ENCODE measurements around the gene MUS81. TPM values are rescaled to one million over a fixed set of nuclear protein-coding genes. Genes with fewer than 3 reads are reported as not detected.

MUS81 gene
- total and polyA plus RNA-seq, 7 donors = 33.5 to 61.8 (median 42.9) TPM

DNA sequence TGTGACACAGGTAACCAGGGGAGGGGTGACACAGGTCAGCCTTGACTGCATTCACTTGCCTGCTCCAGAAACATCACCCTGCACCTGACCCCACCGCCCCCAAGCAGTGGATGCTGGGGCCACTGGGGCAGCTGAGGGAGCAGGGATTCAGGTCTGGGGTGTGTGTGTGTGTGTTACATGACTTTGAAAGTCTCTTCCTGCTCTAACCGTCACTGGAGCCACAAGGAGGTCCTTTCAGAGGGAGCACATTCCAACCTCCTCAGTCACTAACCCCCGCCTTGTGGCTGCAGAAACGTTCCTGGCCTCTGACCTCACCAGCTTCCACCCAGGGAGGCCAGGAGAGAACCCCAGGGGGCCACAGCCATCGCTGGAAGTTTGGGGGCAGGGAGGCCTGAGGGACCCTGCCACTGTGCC, 42.8 kb downstream of the MUS81 start:
- DNase-seq = no peak
- no peak overlapping the region for H3K27ac ChIP-seq
- intact Hi-C loops (cut with DNase I) = no loop called here
- no peak overlapping the region for H3K4me3 ChIP-seq
- peaks cover 0 to 15% (median 8%) of the 10 kb centered on the region in 3 donors for H3K27me3 ChIP-seq
- H3K36me3 ChIP-seq = no peaks in the 10 kb centered on the region
- H3K4me1 ChIP-seq = peaks cover 0 to 21% (median 16%) of the 10 kb centered on the region in 4 donors
- TF ChIP-seq, protein P1, sequence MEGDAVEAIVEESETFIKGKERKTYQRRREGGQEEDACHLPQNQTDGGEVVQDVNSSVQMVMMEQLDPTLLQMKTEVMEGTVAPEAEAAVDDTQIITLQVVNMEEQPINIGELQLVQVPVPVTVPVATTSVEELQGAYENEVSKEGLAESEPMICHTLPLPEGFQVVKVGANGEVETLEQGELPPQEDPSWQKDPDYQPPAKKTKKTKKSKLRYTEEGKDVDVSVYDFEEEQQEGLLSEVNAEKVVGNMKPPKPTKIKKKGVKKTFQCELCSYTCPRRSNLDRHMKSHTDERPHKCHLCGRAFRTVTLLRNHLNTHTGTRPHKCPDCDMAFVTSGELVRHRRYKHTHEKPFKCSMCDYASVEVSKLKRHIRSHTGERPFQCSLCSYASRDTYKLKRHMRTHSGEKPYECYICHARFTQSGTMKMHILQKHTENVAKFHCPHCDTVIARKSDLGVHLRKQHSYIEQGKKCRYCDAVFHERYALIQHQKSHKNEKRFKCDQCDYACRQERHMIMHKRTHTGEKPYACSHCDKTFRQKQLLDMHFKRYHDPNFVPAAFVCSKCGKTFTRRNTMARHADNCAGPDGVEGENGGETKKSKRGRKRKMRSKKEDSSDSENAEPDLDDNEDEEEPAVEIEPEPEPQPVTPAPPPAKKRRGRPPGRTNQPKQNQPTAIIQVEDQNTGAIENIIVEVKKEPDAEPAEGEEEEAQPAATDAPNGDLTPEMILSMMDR (IDR thresholded peaks at IDR 0.05) = no peak
- TF ChIP-seq POLR2AphosphoS5 (IDR thresholded peaks at IDR 0.05) (no peak), EP300 (IDR thresholded peaks at IDR 0.05) (no peak), POLR2A (IDR thresholded peaks at IDR 0.05) (no peak)
- WGBS, 2 donors = 22 to 25% methylated on average over 5 of the region's 5 CpGs
- no peaks in the 10 kb centered on the region for H3K9me3 ChIP-seq

DNA sequence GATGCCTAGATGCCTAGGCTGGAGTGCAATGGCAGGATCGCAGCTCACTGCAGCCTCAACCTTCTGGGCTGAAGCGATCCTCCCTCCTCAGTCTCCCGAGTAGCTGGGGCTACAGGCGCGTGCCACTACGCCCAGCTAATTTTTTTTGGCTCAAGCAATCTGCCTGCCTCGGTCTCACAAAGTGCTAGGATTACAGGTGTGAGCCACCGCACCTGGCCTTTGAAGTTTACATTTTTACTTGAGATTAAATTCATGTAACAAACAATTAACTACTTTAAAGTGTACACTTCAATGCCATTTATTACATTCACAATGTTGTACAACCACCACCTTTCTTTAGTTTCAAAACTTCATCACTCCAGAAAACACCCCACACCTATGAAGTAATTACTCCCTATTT, 43.5 kb downstream of the MUS81 start:
- TF ChIP-seq EP300 (IDR thresholded peaks at IDR 0.05) = no peak
- TF ChIP-seq POLR2AphosphoS5 (IDR thresholded peaks at IDR 0.05) = no peak
- no peak overlapping the region for H3K27ac ChIP-seq
- intact Hi-C loops (cut with DNase I) = no loop called here
- WGBS, 2 donors = 27 to 77% methylated on average over 8 of the region's 8 CpGs
- peaks cover 0 to 15% (median 8%) of the 10 kb centered on the region in 3 donors for H3K27me3 ChIP-seq
- H3K4me1 ChIP-seq = peaks cover 0 to 20% (median 16%) of the 10 kb centered on the region in 4 donors
- DNase-seq = no peak
- no peak overlapping the region for H3K4me3 ChIP-seq
- H3K9me3 ChIP-seq = no peaks in the 10 kb centered on the region
- H3K36me3 ChIP-seq = no peaks in the 10 kb centered on the region

DNA sequence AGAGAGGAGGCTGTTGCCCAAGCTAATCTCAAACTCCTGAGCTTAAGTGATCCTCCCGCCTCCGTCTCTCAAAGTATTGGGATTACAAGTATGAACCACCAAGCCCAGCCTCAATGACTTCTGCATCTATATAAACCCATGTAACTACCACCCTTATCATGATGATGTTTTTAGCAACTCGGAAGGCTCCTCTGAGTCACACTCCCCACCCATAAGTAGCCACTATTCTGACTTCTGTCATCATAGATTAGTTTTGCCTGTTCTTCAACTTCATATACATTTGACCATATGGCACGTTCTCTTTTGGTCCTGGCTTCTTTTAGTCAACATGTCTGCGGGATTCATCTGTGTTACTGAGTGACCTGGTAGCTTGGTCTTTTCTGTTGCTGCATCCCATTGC, 46.4 kb downstream of the MUS81 start:
- H3K27ac ChIP-seq = no peak overlapping the region
- no peaks in the 10 kb centered on the region for H3K9me3 ChIP-seq
- peaks cover 0 to 5% (median 4%) of the 10 kb centered on the region in 4 donors for H3K4me1 ChIP-seq
- intact Hi-C loops (cut with DNase I) = no loop called here
- H3K36me3 ChIP-seq = no peaks in the 10 kb centered on the region
- TF ChIP-seq EP300 (IDR thresholded peaks at IDR 0.05) = no peak
- H3K4me3 ChIP-seq = no peak overlapping the region
- 84 to 89% methylated on average over 5 of the region's 5 CpGs for WGBS, 2 donors
- H3K27me3 ChIP-seq = no peaks in the 10 kb centered on the region
- DNase-seq = no peak

DNA sequence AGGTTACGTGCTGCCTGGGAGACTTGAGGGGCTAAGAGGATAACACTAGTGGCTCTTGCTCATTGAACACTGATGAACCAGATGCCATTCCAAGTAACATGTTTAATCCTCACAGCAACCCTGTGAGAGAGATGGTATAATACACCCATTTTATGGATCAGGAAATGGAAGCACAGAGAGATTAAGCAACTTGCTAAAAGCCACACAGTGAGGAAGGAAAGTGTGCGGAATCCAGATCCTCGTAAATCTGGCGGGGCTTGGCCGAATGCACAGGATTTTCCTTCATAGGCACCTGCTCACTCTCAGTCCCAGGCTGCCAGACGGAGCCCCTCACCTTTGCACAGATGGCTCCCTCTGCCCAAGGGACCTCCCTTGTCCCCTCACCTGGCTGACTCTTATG, 47.6 kb downstream of the MUS81 start:
- no peak for DNase-seq
- intact Hi-C loops (cut with DNase I) = no loop called here
- no peak overlapping the region for H3K27ac ChIP-seq
- H3K4me1 ChIP-seq = peaks cover 0 to 12% (median 11%) of the 10 kb centered on the region in 4 donors
- no peaks in the 10 kb centered on the region for H3K9me3 ChIP-seq
- WGBS, 2 donors = 64 to 80% methylated on average over 6 of the region's 6 CpGs
- no peak overlapping the region for H3K4me3 ChIP-seq
- no peaks in the 10 kb centered on the region for H3K36me3 ChIP-seq
- H3K27me3 ChIP-seq = no peaks in the 10 kb centered on the region
- TF ChIP-seq POLR2AphosphoS5 (IDR thresholded peaks at IDR 0.05) (no peak), POLR2A (IDR thresholded peaks at IDR 0.05) (no peak), EP300 (IDR thresholded peaks at IDR 0.05) (no peak)
- TF ChIP-seq, protein P1 (IDR thresholded peaks at IDR 0.05) = no peak

DNA sequence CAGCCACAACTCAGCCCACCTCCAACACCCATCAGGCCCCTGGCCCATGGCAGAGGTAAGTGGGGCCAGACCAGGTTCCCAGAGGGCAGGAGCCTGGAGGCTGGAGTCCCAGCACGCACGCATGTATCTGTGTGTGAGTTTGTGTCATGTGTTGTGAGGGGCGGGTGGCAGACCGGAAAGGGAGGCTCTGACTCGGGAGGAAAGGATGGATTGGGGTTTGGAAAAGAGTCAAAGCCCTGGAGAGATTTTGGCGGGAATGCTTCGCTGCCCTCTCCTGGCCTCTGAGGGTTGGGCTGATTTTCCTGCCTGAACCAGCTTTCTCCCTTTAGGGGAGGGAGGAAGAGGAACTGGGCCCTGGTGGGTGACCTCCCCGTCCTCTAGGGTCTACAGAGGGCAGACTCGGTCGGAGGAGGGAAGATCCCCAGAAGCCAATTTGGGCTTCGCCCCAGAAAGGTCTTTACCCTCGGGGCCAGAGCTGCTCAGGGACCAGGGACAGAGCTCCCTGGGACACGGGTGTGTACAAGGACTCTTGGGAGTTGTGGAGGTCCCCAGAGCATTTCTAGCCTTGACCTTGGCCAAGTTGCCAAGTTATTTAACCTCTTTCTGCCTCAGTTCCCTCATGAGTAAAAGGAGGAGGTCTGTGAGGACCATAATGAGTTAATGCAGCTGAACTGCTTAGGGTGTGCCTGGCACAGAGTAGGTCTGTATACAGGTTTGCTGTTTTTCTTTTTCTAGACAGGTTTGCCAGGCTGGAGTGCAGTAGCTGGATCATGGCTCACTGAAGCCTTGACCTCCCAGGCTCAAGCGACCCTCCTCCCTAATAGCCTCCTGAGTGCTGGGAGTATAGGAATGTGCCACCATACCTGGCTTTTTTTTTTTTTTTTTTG, 51.7 kb downstream of the MUS81 start:
- peaks cover 0 to 1% (median 0%) of the 10 kb centered on the region in 4 donors for H3K36me3 ChIP-seq
- H3K27me3 ChIP-seq = no peaks in the 10 kb centered on the region
- no peaks in the 10 kb centered on the region for H3K9me3 ChIP-seq
- TF ChIP-seq POLR2AphosphoS5 (IDR thresholded peaks at IDR 0.05) = peak in 2 of 4 donors; percentile 27
- TF ChIP-seq POLR2A (IDR thresholded peaks at IDR 0.05) = no peak
- no peak overlapping the region for H3K4me3 ChIP-seq
- intact Hi-C loops (cut with DNase I) = no loop called here
- peaks cover 0 to 41% (median 36%) of the 10 kb centered on the region in 4 donors for H3K4me1 ChIP-seq
- DNase-seq = peak; percentile 85
- peak overlapping the region in 3 of 4 donors; percentile 21 to 33 (median 21) for H3K27ac ChIP-seq
- WGBS, 2 donors = 21 to 33% methylated on average over 14 of the region's 14 CpGs

DNA sequence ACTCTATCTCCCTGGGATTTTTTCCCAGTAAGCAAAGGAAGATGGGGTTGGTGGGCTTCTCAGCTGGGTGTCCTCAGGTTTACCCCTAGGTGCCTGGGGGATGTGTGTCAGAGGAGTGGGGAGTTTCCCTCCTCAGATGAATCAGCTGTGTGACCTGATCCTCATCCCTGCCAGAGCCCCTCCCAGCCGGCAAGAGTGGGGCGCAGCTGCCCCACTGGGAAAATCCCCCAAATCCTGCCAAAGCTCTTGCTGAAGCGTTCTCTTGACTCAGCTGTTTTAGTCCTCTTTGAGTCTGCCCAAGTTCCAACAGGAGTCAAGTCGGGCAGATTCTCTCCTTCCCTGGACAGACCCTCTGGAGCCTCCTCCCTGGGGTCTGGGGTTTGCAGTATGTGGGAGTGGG, 52.6 kb downstream of the MUS81 start:
- TF ChIP-seq POLR2AphosphoS5 (IDR thresholded peaks at IDR 0.05) = no peak
- TF ChIP-seq, protein P1 (IDR thresholded peaks at IDR 0.05) = no peak
- TF ChIP-seq EP300 (IDR thresholded peaks at IDR 0.05) = no peak
- TF ChIP-seq POLR2A (IDR thresholded peaks at IDR 0.05) = no peak
- H3K27ac ChIP-seq = peak overlapping the region in 2 of 4 donors; percentile 10 to 45
- no peak overlapping the region for H3K4me3 ChIP-seq
- H3K9me3 ChIP-seq = no peaks in the 10 kb centered on the region
- DNase-seq = no peak
- no peaks in the 10 kb centered on the region for H3K27me3 ChIP-seq
- intact Hi-C loops (cut with DNase I) = no loop called here
- H3K36me3 ChIP-seq = peaks cover 0 to 5% (median 0%) of the 10 kb centered on the region in 4 donors
- whole genome bisulfite sequencing, 2 donors = 71 to 77% methylated on average over 4 of the region's 4 CpGs
- H3K4me1 ChIP-seq = peaks cover 0 to 50% (median 45%) of the 10 kb centered on the region in 4 donors
